GM19324 (cell line): ENCODE measurements around the gene CSAD.
"Not testable (repeated sequence)": the region's sequence is repeated elsewhere in the genome, so short reads cannot be mapped to it uniquely, and the experiment has no call there.

Experiments used
- ATAC-seq: cut with Tn5 transposase; IDR thresholded peaks from one replicate; pipeline ENCODE4 v1.9.1; 2021; ENCODE audit warnings: mild to moderate bottlenecking, moderate library complexity; ENCODE audit not compliant: unreplicated experiment, low FRiP score

Gene CSAD

GRCh38 chr12:53113951-53114350, 66.8 kb downstream of the CSAD start:
- no peak for ATAC-seq

GRCh38 chr12:53113136-53113705, 67.5 kb downstream of the CSAD start:
- no peak for ATAC-seq

- ATAC-seq = not testable (repeated sequence)
Observed at GRCh38 chr12:53112431-53112830, 68.3 kb downstream of the CSAD start.
